Astrocyte of the hippocampus (primary cell): ENCODE results near the gene ATXN1.

Experiments used
- DNase-seq: peaks from one replicate; pipeline ENCODE4 v3.0.0; 2011; ENCODE audit warnings: low read depth, low spot score

Gene ATXN1

DNA sequence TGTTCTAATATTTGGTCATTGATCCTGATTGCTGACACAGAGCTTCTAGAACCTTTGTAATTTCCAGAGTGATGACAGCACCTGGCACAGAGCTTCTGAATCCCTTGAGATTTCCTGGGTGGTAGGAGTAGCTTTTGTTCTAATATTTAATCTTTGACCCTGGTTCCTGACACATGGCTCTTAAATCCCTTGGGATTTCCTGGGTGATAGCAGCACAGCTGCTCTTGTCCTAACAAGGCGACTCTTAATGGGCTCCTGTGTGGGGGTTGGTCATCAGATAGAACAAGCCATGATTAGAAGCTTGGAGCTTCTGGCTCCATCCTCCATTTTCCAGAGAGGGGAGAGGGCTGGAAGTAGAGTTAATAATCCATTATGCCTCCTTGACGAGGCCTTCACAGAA, 504.5 kb downstream of the ATXN1 start:
- no peak for DNase-seq

DNA sequence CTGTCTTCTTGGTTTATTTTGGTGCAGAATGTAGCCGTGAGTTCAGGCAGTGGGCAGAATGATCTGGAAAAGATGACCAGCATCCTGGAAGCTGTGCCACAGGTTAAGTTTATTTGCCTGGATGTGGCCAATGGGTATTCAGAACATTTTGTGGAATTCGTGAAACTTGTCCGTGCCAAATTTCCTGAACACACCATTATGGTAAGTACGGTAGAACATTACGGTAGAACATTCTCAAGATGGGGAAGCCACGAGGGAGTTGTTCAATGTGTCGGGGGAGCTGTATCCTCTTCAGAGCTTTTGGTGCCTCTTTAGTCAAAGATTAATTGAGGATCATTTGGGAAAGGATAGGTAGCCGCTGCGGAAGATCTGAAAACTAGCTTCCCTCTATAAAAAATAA, 506.7 kb downstream of the ATXN1 start:
- no peak for DNase-seq

DNA sequence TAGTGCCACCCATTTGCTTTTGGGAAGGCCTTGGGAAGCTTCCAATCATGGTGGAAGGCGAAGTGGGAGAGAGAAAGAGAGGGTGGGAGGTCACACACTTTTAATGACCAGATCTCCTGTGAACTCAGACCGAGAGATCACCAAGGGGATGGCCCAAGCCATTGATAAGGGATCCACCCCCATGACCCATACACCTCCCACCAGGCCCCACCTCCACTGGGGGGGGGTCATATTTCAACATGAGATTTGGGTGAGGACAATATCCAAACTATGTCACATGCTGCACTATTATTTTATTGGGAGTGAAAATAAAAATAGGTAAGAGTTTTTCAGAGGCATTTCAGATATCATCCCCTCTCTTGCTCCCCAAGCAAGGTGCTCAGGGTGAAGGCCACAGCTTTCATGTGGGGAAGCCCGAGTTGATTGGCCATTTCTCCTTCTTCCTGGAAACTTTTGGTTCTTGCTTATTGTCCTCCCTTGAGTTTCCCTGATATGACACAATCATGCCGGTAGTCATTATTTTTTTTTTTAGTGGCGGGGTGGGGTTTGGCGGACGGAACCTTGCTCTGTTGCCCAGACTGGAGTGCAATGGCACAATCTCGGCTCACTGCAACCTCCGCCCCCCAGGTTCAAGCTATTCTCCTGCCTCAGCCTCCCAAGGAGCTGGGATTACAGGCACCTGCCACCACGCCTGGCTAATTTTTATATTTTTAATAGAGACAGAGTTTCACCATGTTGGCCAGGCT, 507.7 kb downstream of the ATXN1 start:
- no peak for DNase-seq

DNA sequence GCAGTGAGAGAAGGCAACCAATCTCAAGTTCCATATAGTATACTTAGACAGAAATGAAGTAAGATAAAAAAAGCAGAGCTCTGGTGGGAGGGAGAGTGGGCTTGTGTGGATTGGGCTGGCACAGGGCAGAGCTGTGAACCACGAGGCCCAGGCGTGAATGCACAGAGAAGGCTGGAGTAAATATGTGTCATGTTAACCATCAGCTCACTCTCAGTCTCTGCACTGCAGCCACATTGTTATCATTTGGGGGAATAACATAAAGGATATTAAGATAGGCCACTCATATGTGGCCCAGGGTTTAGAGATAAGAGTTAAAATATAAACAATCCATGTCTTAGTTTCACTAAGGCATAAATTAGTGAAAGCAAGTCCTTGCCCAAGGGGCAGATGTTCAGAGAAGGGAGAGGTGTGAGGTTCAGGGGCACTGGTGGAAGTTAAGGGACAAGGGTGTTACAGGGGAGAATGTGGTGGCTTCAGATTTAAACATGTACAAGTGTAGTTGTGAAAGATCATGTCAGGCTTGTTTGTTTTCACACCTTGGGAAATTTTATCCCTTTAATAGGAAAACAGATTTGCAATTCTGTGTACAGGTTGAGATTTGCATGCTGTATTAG, 508.5 kb downstream of the ATXN1 start:
- DNase-seq, result no peak

DNA sequence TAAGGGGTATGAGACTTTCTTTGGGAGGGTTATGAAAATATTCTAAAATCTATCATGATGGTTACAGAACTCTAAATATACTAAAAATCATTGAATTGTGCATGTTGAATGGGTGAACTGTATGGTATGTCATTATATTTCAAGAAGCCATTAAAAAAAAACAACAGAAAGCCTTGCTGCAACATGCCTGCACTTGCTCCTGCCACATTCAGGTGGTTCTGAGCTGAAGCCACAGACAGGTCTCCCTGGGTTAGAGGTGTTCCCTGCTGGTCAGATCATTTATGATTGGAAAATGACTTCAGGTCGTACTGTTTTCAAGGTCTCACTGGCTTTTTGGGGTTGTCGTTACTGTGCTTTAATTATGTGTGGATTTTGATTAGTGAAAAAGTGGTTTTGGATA, 509.6 kb downstream of the ATXN1 start:
- DNase-seq, result no peak

DNA sequence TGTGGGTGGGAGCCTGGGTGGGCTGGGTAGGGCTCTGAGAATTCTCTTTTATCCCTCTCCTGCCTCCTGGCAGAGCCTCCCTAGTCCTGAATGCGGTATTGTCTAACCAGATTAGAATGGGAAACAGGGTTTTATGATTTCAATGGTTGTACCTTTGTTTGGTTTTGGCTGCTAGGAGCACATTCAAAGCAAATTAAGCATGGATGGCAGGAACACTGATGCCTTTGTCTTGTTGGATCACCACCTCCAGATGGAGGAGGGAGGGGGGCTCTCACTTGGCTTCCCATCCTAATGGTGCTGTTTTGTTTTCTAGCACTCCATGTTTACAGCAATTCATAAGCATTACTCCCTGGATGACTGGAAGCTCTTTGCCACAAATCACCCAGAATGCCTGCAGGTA, 511.3 kb downstream of the ATXN1 start:
- DNase-seq, result peak; percentile 88
